ENCODE data around the gene NKX6-2.

- TF ChIP-seq, protein P1, sequence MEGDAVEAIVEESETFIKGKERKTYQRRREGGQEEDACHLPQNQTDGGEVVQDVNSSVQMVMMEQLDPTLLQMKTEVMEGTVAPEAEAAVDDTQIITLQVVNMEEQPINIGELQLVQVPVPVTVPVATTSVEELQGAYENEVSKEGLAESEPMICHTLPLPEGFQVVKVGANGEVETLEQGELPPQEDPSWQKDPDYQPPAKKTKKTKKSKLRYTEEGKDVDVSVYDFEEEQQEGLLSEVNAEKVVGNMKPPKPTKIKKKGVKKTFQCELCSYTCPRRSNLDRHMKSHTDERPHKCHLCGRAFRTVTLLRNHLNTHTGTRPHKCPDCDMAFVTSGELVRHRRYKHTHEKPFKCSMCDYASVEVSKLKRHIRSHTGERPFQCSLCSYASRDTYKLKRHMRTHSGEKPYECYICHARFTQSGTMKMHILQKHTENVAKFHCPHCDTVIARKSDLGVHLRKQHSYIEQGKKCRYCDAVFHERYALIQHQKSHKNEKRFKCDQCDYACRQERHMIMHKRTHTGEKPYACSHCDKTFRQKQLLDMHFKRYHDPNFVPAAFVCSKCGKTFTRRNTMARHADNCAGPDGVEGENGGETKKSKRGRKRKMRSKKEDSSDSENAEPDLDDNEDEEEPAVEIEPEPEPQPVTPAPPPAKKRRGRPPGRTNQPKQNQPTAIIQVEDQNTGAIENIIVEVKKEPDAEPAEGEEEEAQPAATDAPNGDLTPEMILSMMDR (IDR thresholded peaks at IDR 0.05; ENCODE audit: insufficient read depth, low read depth, low read length): no peak
- no peak for TF ChIP-seq EZH2 (IDR thresholded peaks at IDR 0.05; ENCODE audit: insufficient read depth, low read length)
These were observed 40.8 kb upstream of the NKX6-2 start for GRCh38 chr10:132826524-132827422.
